Measurements from ENCODE around the gene ACADM. TPM values are rescaled to one million over a fixed set of nuclear protein-coding genes. Genes with fewer than 3 reads are reported as not detected.
"Not testable (repeated sequence)": the region's sequence is repeated elsewhere in the genome, so short reads cannot be mapped to it uniquely, and the experiment has no call there.

Gene ACADM
- total RNA-seq, 1 donor from 2014 or later: 29.6 TPM

- DNase-seq (ENCODE audit: low read depth) (no peak), FAIRE-seq (no peak)
These were observed 73.2 kb downstream of the ACADM start for GRCh38 chr1:75797606-75798216.

DNA sequence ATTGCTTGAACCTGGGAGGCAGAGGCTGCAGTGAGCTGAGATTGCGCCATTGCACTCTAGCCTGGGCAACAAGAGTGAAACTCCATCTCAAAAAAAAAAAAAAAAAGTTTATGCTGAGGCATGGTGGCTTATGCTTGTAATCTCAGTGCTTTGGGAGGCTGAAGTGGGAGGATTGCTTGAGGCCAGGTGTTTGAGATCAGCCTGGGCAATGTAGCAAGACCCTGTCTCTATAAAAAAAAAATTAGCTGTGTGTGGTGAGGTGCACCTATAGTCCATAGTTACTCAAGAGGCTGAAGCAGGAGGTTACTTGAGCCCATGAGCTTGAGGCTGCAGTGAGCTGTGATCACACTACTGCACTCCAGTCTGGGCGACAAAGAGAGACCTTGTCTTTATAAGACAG lies 77.0 kb downstream of the ACADM start:
- H3K9ac ChIP-seq (ENCODE audit: low read length); H3K4me3 Mint-ChIP-seq (ENCODE audit: unreplicated experiment); H3K4me1 Mint-ChIP-seq (ENCODE audit: low read depth, unreplicated experiment); H3K4me2 ChIP-seq (ENCODE audit: low read length); H3K4me3 ChIP-seq (ENCODE audit: insufficient read depth, low read depth, low read length); H3K27ac ChIP-seq (ENCODE audit: low read depth, low read length); H4K20me1 ChIP-seq (ENCODE audit: insufficient read depth, low read length); H3K79me2 ChIP-seq (ENCODE audit: insufficient read depth, low read length); H3K9me3 ChIP-seq (ENCODE audit: insufficient read depth, low read depth, low read length); FAIRE-seq; H3K27me3 ChIP-seq (ENCODE audit: insufficient read depth, low read length); H3K27me3 Mint-ChIP-seq (ENCODE audit: low read depth, unreplicated experiment); DNase-seq (ENCODE audit: low read depth); H3K4me1 ChIP-seq (ENCODE audit: insufficient read depth, low read length); H2AFZ ChIP-seq (ENCODE audit: low read depth, low read length); H3K9me3 Mint-ChIP-seq (ENCODE audit: unreplicated experiment); H3K27ac Mint-ChIP-seq (ENCODE audit: unreplicated experiment); H3K36me3 ChIP-seq (ENCODE audit: insufficient read depth, low read length): not testable (repeated sequence)
- H3K36me3 Mint-ChIP-seq (ENCODE audit: low read depth, unreplicated experiment): peaks cover 12% of the 10 kb centered on the region

More at GRCh38 chr1:75797606-75798216, 73.2 kb downstream of the ACADM start:
- peak overlapping the region; percentile 79 for H3K27ac Mint-ChIP-seq (ENCODE audit: unreplicated experiment)
- peaks cover 3% of the 10 kb centered on the region for H3K9me3 Mint-ChIP-seq (ENCODE audit: unreplicated experiment)
- no peak overlapping the region for H3K27ac ChIP-seq (ENCODE audit: low read depth, low read length)
- no peaks in the 10 kb centered on the region for H3K27me3 Mint-ChIP-seq (ENCODE audit: low read depth, unreplicated experiment)
- H3K9ac ChIP-seq (ENCODE audit: low read length): no peak overlapping the region
- TF ChIP-seq, protein P1, sequence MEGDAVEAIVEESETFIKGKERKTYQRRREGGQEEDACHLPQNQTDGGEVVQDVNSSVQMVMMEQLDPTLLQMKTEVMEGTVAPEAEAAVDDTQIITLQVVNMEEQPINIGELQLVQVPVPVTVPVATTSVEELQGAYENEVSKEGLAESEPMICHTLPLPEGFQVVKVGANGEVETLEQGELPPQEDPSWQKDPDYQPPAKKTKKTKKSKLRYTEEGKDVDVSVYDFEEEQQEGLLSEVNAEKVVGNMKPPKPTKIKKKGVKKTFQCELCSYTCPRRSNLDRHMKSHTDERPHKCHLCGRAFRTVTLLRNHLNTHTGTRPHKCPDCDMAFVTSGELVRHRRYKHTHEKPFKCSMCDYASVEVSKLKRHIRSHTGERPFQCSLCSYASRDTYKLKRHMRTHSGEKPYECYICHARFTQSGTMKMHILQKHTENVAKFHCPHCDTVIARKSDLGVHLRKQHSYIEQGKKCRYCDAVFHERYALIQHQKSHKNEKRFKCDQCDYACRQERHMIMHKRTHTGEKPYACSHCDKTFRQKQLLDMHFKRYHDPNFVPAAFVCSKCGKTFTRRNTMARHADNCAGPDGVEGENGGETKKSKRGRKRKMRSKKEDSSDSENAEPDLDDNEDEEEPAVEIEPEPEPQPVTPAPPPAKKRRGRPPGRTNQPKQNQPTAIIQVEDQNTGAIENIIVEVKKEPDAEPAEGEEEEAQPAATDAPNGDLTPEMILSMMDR (IDR thresholded peaks at IDR 0.05; ENCODE audit: insufficient read depth, low read depth, low read length): no peak
- TF ChIP-seq EZH2 (IDR thresholded peaks at IDR 0.05; ENCODE audit: insufficient read depth, low read length): no peak
- H4K20me1 ChIP-seq (ENCODE audit: insufficient read depth, low read length): peaks cover 45% of the 10 kb centered on the region
- H3K27me3 ChIP-seq (ENCODE audit: insufficient read depth, low read length): no peaks in the 10 kb centered on the region
- peaks cover 17% of the 10 kb centered on the region for H3K36me3 Mint-ChIP-seq (ENCODE audit: low read depth, unreplicated experiment)
- H3K4me2 ChIP-seq (ENCODE audit: low read length): no peak overlapping the region
- H3K4me3 ChIP-seq (ENCODE audit: insufficient read depth, low read depth, low read length): no peak overlapping the region
- no peaks in the 10 kb centered on the region for H3K4me1 ChIP-seq (ENCODE audit: insufficient read depth, low read length)
- peaks cover 11% of the 10 kb centered on the region for H3K4me1 Mint-ChIP-seq (ENCODE audit: low read depth, unreplicated experiment)
- H3K36me3 ChIP-seq (ENCODE audit: insufficient read depth, low read length): peaks cover 45% of the 10 kb centered on the region
- no peaks in the 10 kb centered on the region for H3K9me3 ChIP-seq (ENCODE audit: insufficient read depth, low read depth, low read length)
- peaks cover 6% of the 10 kb centered on the region for H3K79me2 ChIP-seq (ENCODE audit: insufficient read depth, low read length)
- no peak overlapping the region for H2AFZ ChIP-seq (ENCODE audit: low read depth, low read length)
- H3K4me3 Mint-ChIP-seq (ENCODE audit: unreplicated experiment): no peak overlapping the region

GRCh38 chr1:75808921-75809320 lies 84.4 kb downstream of the ACADM start:
- H3K36me3 ChIP-seq (ENCODE audit: insufficient read depth, low read length): no peaks in the 10 kb centered on the region
- H3K27ac Mint-ChIP-seq (ENCODE audit: unreplicated experiment): no peak overlapping the region
- H3K4me1 ChIP-seq (ENCODE audit: insufficient read depth, low read length): peaks cover 6% of the 10 kb centered on the region
- no peak overlapping the region for H3K4me3 Mint-ChIP-seq (ENCODE audit: unreplicated experiment)
- H3K27ac ChIP-seq (ENCODE audit: low read depth, low read length): no peak overlapping the region
- H2AFZ ChIP-seq (ENCODE audit: low read depth, low read length): no peak overlapping the region
- H3K79me2 ChIP-seq (ENCODE audit: insufficient read depth, low read length): no peaks in the 10 kb centered on the region
- no peaks in the 10 kb centered on the region for H3K36me3 Mint-ChIP-seq (ENCODE audit: low read depth, unreplicated experiment)
- H3K27me3 Mint-ChIP-seq (ENCODE audit: low read depth, unreplicated experiment): no peaks in the 10 kb centered on the region
- no peak for TF ChIP-seq EZH2 (IDR thresholded peaks at IDR 0.05; ENCODE audit: insufficient read depth, low read length)
- TF ChIP-seq, protein P1 (IDR thresholded peaks at IDR 0.05; ENCODE audit: insufficient read depth, low read depth, low read length): no peak
- FAIRE-seq: no peak
- H3K9me3 ChIP-seq (ENCODE audit: insufficient read depth, low read depth, low read length): no peaks in the 10 kb centered on the region
- no peak overlapping the region for H3K4me2 ChIP-seq (ENCODE audit: low read length)
- no peaks in the 10 kb centered on the region for H3K9me3 Mint-ChIP-seq (ENCODE audit: unreplicated experiment)
- H3K4me3 ChIP-seq (ENCODE audit: insufficient read depth, low read depth, low read length): no peak overlapping the region
- H3K27me3 ChIP-seq (ENCODE audit: insufficient read depth, low read length): no peaks in the 10 kb centered on the region
- no peak overlapping the region for H3K9ac ChIP-seq (ENCODE audit: low read length)
- H4K20me1 ChIP-seq (ENCODE audit: insufficient read depth, low read length): no peaks in the 10 kb centered on the region
- no peak for DNase-seq (ENCODE audit: low read depth)
- no peaks in the 10 kb centered on the region for H3K4me1 Mint-ChIP-seq (ENCODE audit: low read depth, unreplicated experiment)

DNA sequence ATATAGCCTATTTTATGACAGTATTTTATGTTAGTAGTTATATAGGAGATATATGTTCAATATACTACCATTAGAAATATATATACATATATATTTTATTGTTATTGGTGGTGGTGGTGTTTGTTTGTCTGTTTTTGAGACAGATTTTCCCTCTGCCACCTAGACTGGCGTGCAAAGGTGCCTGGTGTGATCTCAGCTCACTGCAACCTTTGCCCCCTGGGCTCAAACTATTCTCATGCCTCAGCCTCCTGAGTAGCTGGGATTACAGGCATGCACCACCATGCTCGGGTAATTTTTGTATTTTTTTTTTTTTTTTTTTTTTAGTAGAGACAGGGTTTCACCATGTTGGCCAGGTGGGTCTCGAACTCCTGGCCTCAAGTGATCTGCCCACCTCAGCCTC lies 85.6 kb downstream of the ACADM start:
- H3K36me3 ChIP-seq (ENCODE audit: insufficient read depth, low read length); H3K9me3 Mint-ChIP-seq (ENCODE audit: unreplicated experiment); H3K27me3 Mint-ChIP-seq (ENCODE audit: low read depth, unreplicated experiment); H3K4me3 ChIP-seq (ENCODE audit: insufficient read depth, low read depth, low read length); H3K9ac ChIP-seq (ENCODE audit: low read length); DNase-seq (ENCODE audit: low read depth); H3K4me3 Mint-ChIP-seq (ENCODE audit: unreplicated experiment); H3K9me3 ChIP-seq (ENCODE audit: insufficient read depth, low read depth, low read length); H2AFZ ChIP-seq (ENCODE audit: low read depth, low read length); H3K27ac Mint-ChIP-seq (ENCODE audit: unreplicated experiment); H3K27ac ChIP-seq (ENCODE audit: low read depth, low read length); H3K4me1 Mint-ChIP-seq (ENCODE audit: low read depth, unreplicated experiment); H3K79me2 ChIP-seq (ENCODE audit: insufficient read depth, low read length); H3K4me2 ChIP-seq (ENCODE audit: low read length); H3K27me3 ChIP-seq (ENCODE audit: insufficient read depth, low read length); H3K36me3 Mint-ChIP-seq (ENCODE audit: low read depth, unreplicated experiment); FAIRE-seq; H3K4me1 ChIP-seq (ENCODE audit: insufficient read depth, low read length); H4K20me1 ChIP-seq (ENCODE audit: insufficient read depth, low read length): not testable (repeated sequence)

All from astrocyte (in vitro differentiated cells and primary cell).